ENCODE measurements around the gene SLAMF9. TPM values are rescaled to one million over a fixed set of nuclear protein-coding genes. Genes with fewer than 3 reads are reported as not detected.

Gene SLAMF9
- total RNA-seq, 1 donor from 2014 or later: 0.43 TPM

- FAIRE-seq (no peak), DNase-seq (ENCODE audit: low read depth) (no peak)
- Histone ChIP-seq H3K79me2 (ENCODE audit: insufficient read depth, low read length) (no peaks in the 10 kb centered on the region), H3K27me3 (ENCODE audit: insufficient read depth, low read length) (no peaks in the 10 kb centered on the region), H3K4me1 (ENCODE audit: insufficient read depth, low read length) (peaks cover 51% of the 10 kb centered on the region), H3K4me2 (ENCODE audit: low read length) (peak overlapping the region; percentile 74), H3K36me3 (ENCODE audit: insufficient read depth, low read length) (peaks cover 2% of the 10 kb centered on the region), H3K9me3 (ENCODE audit: insufficient read depth, low read depth, low read length) (no peaks in the 10 kb centered on the region), H3K4me3 (ENCODE audit: insufficient read depth, low read depth, low read length) (no peak overlapping the region), H2AFZ (ENCODE audit: low read depth, low read length) (no peak overlapping the region), H4K20me1 (ENCODE audit: insufficient read depth, low read length) (peaks cover 2% of the 10 kb centered on the region), H3K27ac (ENCODE audit: low read depth, low read length) (peak overlapping the region; percentile 81), H3K9ac (ENCODE audit: low read length) (peak overlapping the region; percentile 59)
- Mint-ChIP-seq H3K4me3 (ENCODE audit: unreplicated experiment) (no peak overlapping the region), H3K4me1 (ENCODE audit: low read depth, unreplicated experiment) (peaks cover 70% of the 10 kb centered on the region), H3K27ac (ENCODE audit: unreplicated experiment) (peak overlapping the region; percentile 99), H3K27me3 (ENCODE audit: low read depth, unreplicated experiment) (no peaks in the 10 kb centered on the region), H3K9me3 (ENCODE audit: unreplicated experiment) (no peaks in the 10 kb centered on the region), H3K36me3 (ENCODE audit: low read depth, unreplicated experiment) (peaks cover 2% of the 10 kb centered on the region)
- no peak for TF ChIP-seq EZH2 (IDR thresholded peaks at IDR 0.05; ENCODE audit: insufficient read depth, low read length)
- TF ChIP-seq, protein P1, sequence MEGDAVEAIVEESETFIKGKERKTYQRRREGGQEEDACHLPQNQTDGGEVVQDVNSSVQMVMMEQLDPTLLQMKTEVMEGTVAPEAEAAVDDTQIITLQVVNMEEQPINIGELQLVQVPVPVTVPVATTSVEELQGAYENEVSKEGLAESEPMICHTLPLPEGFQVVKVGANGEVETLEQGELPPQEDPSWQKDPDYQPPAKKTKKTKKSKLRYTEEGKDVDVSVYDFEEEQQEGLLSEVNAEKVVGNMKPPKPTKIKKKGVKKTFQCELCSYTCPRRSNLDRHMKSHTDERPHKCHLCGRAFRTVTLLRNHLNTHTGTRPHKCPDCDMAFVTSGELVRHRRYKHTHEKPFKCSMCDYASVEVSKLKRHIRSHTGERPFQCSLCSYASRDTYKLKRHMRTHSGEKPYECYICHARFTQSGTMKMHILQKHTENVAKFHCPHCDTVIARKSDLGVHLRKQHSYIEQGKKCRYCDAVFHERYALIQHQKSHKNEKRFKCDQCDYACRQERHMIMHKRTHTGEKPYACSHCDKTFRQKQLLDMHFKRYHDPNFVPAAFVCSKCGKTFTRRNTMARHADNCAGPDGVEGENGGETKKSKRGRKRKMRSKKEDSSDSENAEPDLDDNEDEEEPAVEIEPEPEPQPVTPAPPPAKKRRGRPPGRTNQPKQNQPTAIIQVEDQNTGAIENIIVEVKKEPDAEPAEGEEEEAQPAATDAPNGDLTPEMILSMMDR (IDR thresholded peaks at IDR 0.05; ENCODE audit: insufficient read depth, low read depth, low read length): no peak
Observed at GRCh38 chr1:159911326-159912070, 42.5 kb downstream of the SLAMF9 start.

DNA sequence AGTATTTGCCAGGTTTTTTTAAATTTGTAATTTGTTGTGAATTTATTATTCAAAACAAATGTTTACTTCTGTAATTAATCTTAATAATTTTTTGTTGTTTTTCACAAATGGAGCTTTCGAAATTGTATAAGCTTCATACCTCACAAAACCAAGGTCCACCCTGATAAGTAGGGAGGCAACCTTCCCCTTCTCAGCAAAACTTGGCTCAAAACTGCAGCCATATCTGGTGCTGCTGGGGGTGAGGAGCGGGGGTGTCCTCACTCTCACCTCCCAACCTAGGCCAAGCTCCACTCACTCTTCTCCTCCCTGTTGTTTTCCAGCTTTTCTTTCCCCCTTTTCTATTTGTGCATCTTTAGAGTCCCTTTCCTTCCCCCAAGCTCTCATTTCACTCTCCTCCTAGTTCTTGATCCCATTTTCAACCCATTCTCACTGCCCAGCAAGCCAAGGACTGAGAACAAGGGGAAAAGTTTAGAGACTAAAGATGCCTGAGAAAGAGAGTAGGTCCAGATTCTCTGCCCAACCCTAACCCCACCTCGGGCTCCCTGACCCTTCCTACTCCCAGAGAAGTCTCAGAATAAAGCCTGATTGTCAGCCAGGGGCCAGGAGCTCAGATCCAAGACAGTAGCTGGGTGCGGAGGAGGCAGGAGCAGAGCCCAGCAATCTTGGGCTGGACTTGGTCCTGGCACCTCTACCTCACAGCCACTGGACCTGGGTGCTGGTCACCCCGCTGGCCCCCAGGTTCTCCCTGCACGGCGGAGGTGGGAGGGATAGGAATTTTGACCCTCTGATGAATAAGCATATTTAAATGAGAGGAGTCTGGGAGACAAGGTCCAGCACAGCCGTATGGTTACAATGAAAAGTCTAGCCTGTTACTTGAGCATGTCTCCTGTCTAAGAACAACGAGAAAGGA is 45.8 kb downstream of the SLAMF9 start:
- no peak overlapping the region for H2AFZ ChIP-seq (ENCODE audit: low read depth, low read length)
- peaks cover 40% of the 10 kb centered on the region for H3K4me1 Mint-ChIP-seq (ENCODE audit: low read depth, unreplicated experiment)
- FAIRE-seq (no peak), DNase-seq (ENCODE audit: low read depth) (no peak)
- no peaks in the 10 kb centered on the region for H3K36me3 Mint-ChIP-seq (ENCODE audit: low read depth, unreplicated experiment)
- H3K9me3 ChIP-seq (ENCODE audit: insufficient read depth, low read depth, low read length): no peaks in the 10 kb centered on the region
- no peak overlapping the region for H3K9ac ChIP-seq (ENCODE audit: low read length)
- TF ChIP-seq, protein P1 (IDR thresholded peaks at IDR 0.05; ENCODE audit: insufficient read depth, low read depth, low read length): no peak
- TF ChIP-seq EZH2 (IDR thresholded peaks at IDR 0.05; ENCODE audit: insufficient read depth, low read length): no peak
- no peaks in the 10 kb centered on the region for H3K27me3 ChIP-seq (ENCODE audit: insufficient read depth, low read length)
- no peaks in the 10 kb centered on the region for H3K27me3 Mint-ChIP-seq (ENCODE audit: low read depth, unreplicated experiment)
- H3K4me1 ChIP-seq (ENCODE audit: insufficient read depth, low read length): peaks cover 39% of the 10 kb centered on the region
- H3K27ac ChIP-seq (ENCODE audit: low read depth, low read length): no peak overlapping the region
- H3K9me3 Mint-ChIP-seq (ENCODE audit: unreplicated experiment): peaks cover 7% of the 10 kb centered on the region
- H3K4me3 ChIP-seq (ENCODE audit: insufficient read depth, low read depth, low read length): no peak overlapping the region
- no peak overlapping the region for H3K27ac Mint-ChIP-seq (ENCODE audit: unreplicated experiment)
- no peaks in the 10 kb centered on the region for H4K20me1 ChIP-seq (ENCODE audit: insufficient read depth, low read length)
- H3K4me2 ChIP-seq (ENCODE audit: low read length): no peak overlapping the region
- H3K4me3 Mint-ChIP-seq (ENCODE audit: unreplicated experiment): no peak overlapping the region
- H3K36me3 ChIP-seq (ENCODE audit: insufficient read depth, low read length): no peaks in the 10 kb centered on the region
- H3K79me2 ChIP-seq (ENCODE audit: insufficient read depth, low read length): no peaks in the 10 kb centered on the region

Measured in astrocyte (in vitro differentiated cells and primary cell).